WTC11 (cell line): ENCODE measurements around the gene HKDC1. TPM values are rescaled to one million over a fixed set of nuclear protein-coding genes. Genes with fewer than 3 reads are reported as not detected.

ENCODE experiments used
- AR ChIP-seq: fragments of 250-450 bp; sonication (Bioruptor Pico); IDR thresholded peaks from 2 replicates; pipeline ENCODE4 v1.9.0; 2021; ENCODE audit warnings: mild to moderate bottlenecking
- ETV6 ChIP-seq: sonication (generic); formaldehyde crosslinking; IDR thresholded peaks from 2 replicates; pipeline ENCODE4 v1.8.1; 2022; ENCODE audit warnings: mild to moderate bottlenecking, missing genetic modification reagents
- FOXP4 ChIP-seq: sonication (generic); formaldehyde crosslinking; IDR thresholded peaks from 2 replicates; pipeline ENCODE4 v1.8.0; 2022; ENCODE audit warnings: mild to moderate bottlenecking, missing genetic modification reagents
- HMGA2 ChIP-seq: fragments of 250-450 bp; sonication (Bioruptor Pico); IDR thresholded peaks from 2 replicates; pipeline ENCODE4 v1.4.0; 2021; ENCODE audit warnings: mild to moderate bottlenecking, moderate library complexity
- IRF1 ChIP-seq: sonication (generic); formaldehyde crosslinking; IDR thresholded peaks from 2 replicates; pipeline ENCODE4 v1.8.0; 2023; ENCODE audit warnings: missing genetic modification reagents
- JUN ChIP-seq: sonication (generic); formaldehyde crosslinking; IDR thresholded peaks from 2 replicates; pipeline ENCODE4 v1.8.0; 2023; ENCODE audit warnings: mild to moderate bottlenecking, missing genetic modification reagents
- KAT7 ChIP-seq: sonication (generic); formaldehyde crosslinking; IDR thresholded peaks from 2 replicates; pipeline ENCODE4 v1.8.1; 2023; ENCODE audit warnings: missing genetic modification reagents, mild to moderate bottlenecking, borderline replicate concordance
- MLX ChIP-seq: sonication (generic); formaldehyde crosslinking; IDR thresholded peaks from 2 replicates; pipeline ENCODE4 v1.8.1; 2023; ENCODE audit warnings: mild to moderate bottlenecking, missing genetic modification reagents, moderate library complexity
- NFATC4 ChIP-seq: fragments of 250-450 bp; sonication (Bioruptor Pico); IDR thresholded peaks from 2 replicates; pipeline ENCODE4 v1.9.0; 2021; ENCODE audit warnings: mild to moderate bottlenecking
- SOX15 ChIP-seq: fragments of 250-450 bp; sonication (Bioruptor Pico); IDR thresholded peaks from 2 replicates; pipeline ENCODE4 v1.9.0; 2021; ENCODE audit warnings: mild to moderate bottlenecking
- TCF7 ChIP-seq: sonication (generic); formaldehyde crosslinking; IDR thresholded peaks from 2 replicates; pipeline ENCODE4 v1.8.0; 2022; ENCODE audit warnings: mild to moderate bottlenecking, low read depth, missing genetic modification reagents, moderate library complexity
- TEAD1 ChIP-seq: sonication (generic); formaldehyde crosslinking; IDR thresholded peaks from 2 replicates; pipeline ENCODE4 v1.8.0; 2022; ENCODE audit warnings: mild to moderate bottlenecking, missing genetic modification reagents
- ZMAT4 ChIP-seq: fragments of 250-450 bp; sonication (Bioruptor Pico); IDR thresholded peaks from 2 replicates; pipeline ENCODE4 v1.9.0; 2021; ENCODE audit warnings: mild to moderate bottlenecking
- ZNF281 ChIP-seq: sonication (generic); formaldehyde crosslinking; IDR thresholded peaks from 2 replicates; pipeline ENCODE4 v1.8.0; 2023; ENCODE audit warnings: mild to moderate bottlenecking, missing genetic modification reagents
- ZNF416 ChIP-seq: fragments of 250-450 bp; sonication (Bioruptor Pico); IDR thresholded peaks from 2 replicates; pipeline ENCODE4 v1.9.0; 2021; ENCODE audit warnings: mild to moderate bottlenecking, inconsistent platforms
- ZNF671 ChIP-seq: fragments of 250-450 bp; sonication (Bioruptor Pico); IDR thresholded peaks from 2 replicates; pipeline ENCODE4 v1.8.0; 2021; ENCODE audit warnings: mild to moderate bottlenecking
- total RNA-seq: library from RNA; stranded (reverse); gene quantifications from 3 replicates; pipeline ENCODE4 v1.2.3, GENCODE V29; 2021

Gene HKDC1
- total RNA-seq, 1 experiment from 2014 or later: 0.09 TPM

GRCh38 chr10:69179743-69180524 lies 40.2 kb upstream of the HKDC1 start, which contains the start of gene SUPV3L1 (continued):
- TF ChIP-seq ZNF281 (CRISPR knock-in tag): no peak
- no peak for TF ChIP-seq MLX (CRISPR knock-in tag)
- TF ChIP-seq TEAD1 (CRISPR knock-in tag): peak; percentile 47; the same call in 1 of the 2 replicates
- peak; percentile 91 for TF ChIP-seq KAT7 (CRISPR knock-in tag)
- TF ChIP-seq ETV6 (CRISPR knock-in tag): peak; percentile 80
- no peak for TF ChIP-seq HMGA2 (CRISPR knock-in tag)
- TF ChIP-seq IRF1 (CRISPR knock-in tag): no peak
- no peak for TF ChIP-seq ZNF671 (CRISPR knock-in tag)
- TF ChIP-seq NFATC4 (CRISPR knock-in tag): no peak
- no peak for TF ChIP-seq JUN (CRISPR knock-in tag)
- no peak for TF ChIP-seq SOX15
- TF ChIP-seq FOXP4 (CRISPR knock-in tag): 0 out of 2 replicates have a peak, but pooled peaks have one; percentile 36
- no peak for TF ChIP-seq ZNF416 (CRISPR knock-in tag)
- no peak for TF ChIP-seq TCF7
- TF ChIP-seq ZMAT4 (CRISPR knock-in tag): peak; percentile 72; the same call in 1 of the 2 replicates
- TF ChIP-seq AR (CRISPR knock-in tag): no peak
